ENCODE measurements around the gene TCAP.

DNA sequence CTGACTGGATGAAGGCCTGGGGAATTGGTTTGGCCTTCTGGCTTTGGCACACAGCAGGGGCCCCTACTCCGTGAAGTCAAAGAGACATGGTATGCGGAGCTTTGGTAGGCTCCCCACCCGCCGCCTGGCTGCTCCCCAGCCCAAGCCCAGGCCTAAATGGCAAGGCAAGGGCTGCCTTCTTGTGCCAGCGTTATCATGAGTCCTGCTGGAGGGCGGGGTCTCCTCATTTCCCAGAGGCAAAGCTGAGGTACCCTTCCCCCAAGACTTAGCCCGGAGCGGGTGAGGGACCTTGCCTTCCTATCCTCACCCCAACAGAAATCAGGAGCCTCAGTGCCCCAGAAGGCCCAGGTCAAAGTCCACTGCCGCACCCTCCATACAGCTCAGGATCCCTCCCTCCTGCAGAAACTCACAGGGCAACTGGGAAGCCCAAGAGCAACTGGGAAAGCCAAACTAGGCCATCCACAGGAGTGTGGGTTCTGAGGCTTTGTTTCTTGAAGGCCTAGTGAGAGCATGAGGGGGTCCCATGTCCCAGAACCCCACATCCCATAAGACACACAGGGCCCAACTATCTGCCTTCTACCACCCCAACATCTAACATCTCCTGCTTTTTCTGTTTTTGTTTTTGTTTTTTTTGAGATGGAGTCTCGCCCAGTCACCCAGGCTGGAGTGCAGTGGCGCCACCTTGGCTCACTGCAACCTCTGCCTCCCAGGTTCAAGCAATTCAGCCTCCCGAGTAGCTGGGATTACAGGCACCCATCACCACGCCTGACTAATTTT, 13.4 kb downstream of the TCAP start:
- TF ChIP-seq POLR2A (IDR thresholded peaks at IDR 0.05): no peak
- TF ChIP-seq, protein P1, sequence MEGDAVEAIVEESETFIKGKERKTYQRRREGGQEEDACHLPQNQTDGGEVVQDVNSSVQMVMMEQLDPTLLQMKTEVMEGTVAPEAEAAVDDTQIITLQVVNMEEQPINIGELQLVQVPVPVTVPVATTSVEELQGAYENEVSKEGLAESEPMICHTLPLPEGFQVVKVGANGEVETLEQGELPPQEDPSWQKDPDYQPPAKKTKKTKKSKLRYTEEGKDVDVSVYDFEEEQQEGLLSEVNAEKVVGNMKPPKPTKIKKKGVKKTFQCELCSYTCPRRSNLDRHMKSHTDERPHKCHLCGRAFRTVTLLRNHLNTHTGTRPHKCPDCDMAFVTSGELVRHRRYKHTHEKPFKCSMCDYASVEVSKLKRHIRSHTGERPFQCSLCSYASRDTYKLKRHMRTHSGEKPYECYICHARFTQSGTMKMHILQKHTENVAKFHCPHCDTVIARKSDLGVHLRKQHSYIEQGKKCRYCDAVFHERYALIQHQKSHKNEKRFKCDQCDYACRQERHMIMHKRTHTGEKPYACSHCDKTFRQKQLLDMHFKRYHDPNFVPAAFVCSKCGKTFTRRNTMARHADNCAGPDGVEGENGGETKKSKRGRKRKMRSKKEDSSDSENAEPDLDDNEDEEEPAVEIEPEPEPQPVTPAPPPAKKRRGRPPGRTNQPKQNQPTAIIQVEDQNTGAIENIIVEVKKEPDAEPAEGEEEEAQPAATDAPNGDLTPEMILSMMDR (IDR thresholded peaks at IDR 0.05): no peak
